GM12892 (cell line): Measurements from ENCODE around the gene FAM111A.

ENCODE experiments used
- POLR2A ChIP-seq: IDR thresholded peaks from 2 replicates; pipeline ENCODE4 v1.6.1; 2011; ENCODE audit warnings: low read depth, low read length, control low read depth
- POLR2AphosphoS5 ChIP-seq: IDR thresholded peaks from 2 replicates; pipeline ENCODE4 v1.6.1; 2011; ENCODE audit warnings: low read depth, low read length, control low read depth

GRCh38 chr11:59172345-59173079 lies 29.9 kb downstream of the FAM111A start:
- TF ChIP-seq POLR2AphosphoS5 (peak; percentile 69; the same call in 1 of the 2 replicates), POLR2A (peak; percentile 78)
